Fibroblast of lung (primary cell): Measurements from ENCODE around the gene VN1R4. TPM values are rescaled to one million over a fixed set of nuclear protein-coding genes. Genes with fewer than 3 reads are reported as not detected.
"Not testable (repeated sequence)": the region's sequence is repeated elsewhere in the genome, so short reads cannot be mapped to it uniquely, and the experiment has no call there.

Experiments
- DNase-seq, 2 donors: peaks; one replicate each; pipeline versions ENCODE4 v3.0.0 to v3.0.0-alpha.2; 2010; ENCODE audit warnings: low read depth in 2 of 2
- H2AFZ ChIP-seq: 2 replicates; pipeline ENCODE4 v1.5.1; 2012; ENCODE audit warnings: low read length, control low read depth, inconsistent platforms
- H3K27ac ChIP-seq: 2 replicates; pipeline ENCODE4 v1.5.1; 2011; ENCODE audit warnings: low read length, control low read depth; ENCODE audit not compliant: insufficient read depth
- H3K27me3 ChIP-seq: 2 replicates; pipeline ENCODE4 v1.5.1; 2011; ENCODE audit warnings: mild to moderate bottlenecking, low read length; ENCODE audit not compliant: control insufficient read depth, insufficient read depth
- H3K36me3 ChIP-seq: 2 replicates; pipeline ENCODE4 v1.5.1; 2011; ENCODE audit warnings: low read length; ENCODE audit not compliant: control insufficient read depth, insufficient read depth
- H3K4me1 ChIP-seq: 2 replicates; pipeline ENCODE4 v1.5.1; 2011; ENCODE audit warnings: low read length; ENCODE audit not compliant: control insufficient read depth, insufficient read depth; ENCODE audit errors: extremely low read depth
- H3K4me2 ChIP-seq: 2 replicates; pipeline ENCODE4 v1.5.1; 2011; ENCODE audit warnings: low read length, control low read depth; ENCODE audit not compliant: insufficient read depth; ENCODE audit errors: extremely low read depth
- H3K4me3 ChIP-seq, 4 experiments: fragments of 200-600 bp in 1 of 4; sonication (generic) in 1 of 4; replicated peaks in 1 of 4; 2 replicates each; pipeline ENCODE4 v1.5.1; 2011 to 2016; ENCODE audit warnings: low read length in 4 of 4, low read depth in 3 of 4, mild to moderate bottlenecking in 3 of 4, control low read depth in 2 of 4, inconsistent platforms in 1 of 4, mixed read lengths in 1 of 4; ENCODE audit not compliant: insufficient read depth in 1 of 4; ENCODE audit errors: control extremely low read depth in 1 of 4
- H3K79me2 ChIP-seq: 2 replicates; pipeline ENCODE4 v1.5.1; 2012; ENCODE audit warnings: mild to moderate bottlenecking, low read length, inconsistent platforms; ENCODE audit not compliant: control insufficient read depth, insufficient read depth
- H3K9ac ChIP-seq: 2 replicates; pipeline ENCODE4 v1.5.1; 2011; ENCODE audit warnings: mild to moderate bottlenecking, low read length, control low read depth; ENCODE audit not compliant: insufficient read depth
- H3K9me3 ChIP-seq: 2 replicates; pipeline ENCODE4 v1.5.1; 2012; ENCODE audit warnings: low read depth, low read length; ENCODE audit not compliant: control insufficient read depth, insufficient read depth
- H4K20me1 ChIP-seq: 2 replicates; pipeline ENCODE4 v1.5.1; 2011; ENCODE audit warnings: low read length; ENCODE audit not compliant: control insufficient read depth, insufficient read depth; ENCODE audit errors: extremely low read depth
- EZH2 ChIP-seq: IDR thresholded peaks from 2 replicates; pipeline ENCODE4 v1.5.1; 2012; ENCODE audit warnings: low read length, control low read depth, mild to moderate bottlenecking; ENCODE audit errors: missing control alignments
- polyA plus RNA-seq, 2 donors: library from polyadenylated mRNA; depleted of rRNA in 1 of 2; stranded (reverse) in 1 of 2; unstranded in 1 of 2; fragments of >200 nt; gene quantifications; 2 replicates each; pipeline ENCODE4 v1.2.1, GENCODE V29; 2011 to 2012; ENCODE audit warnings: missing spikeins in 1 of 2
- total RNA-seq: library from RNA; depleted of rRNA; stranded (reverse); fragments of >200 nt; gene quantifications from 2 replicates; pipeline ENCODE4 v1.2.1, GENCODE V29; 2014
- TF ChIP-seq, protein P1 (sequence below), 2 donors: IDR thresholded peaks in 1 of 2; conservative IDR thresholded peaks in 1 of 2; 1 replicate in 1 of 2; 2 replicates in 1 of 2; pipeline ENCODE4 v1.5.1; 2011 to 2012; ENCODE audit warnings: low read length in 2 of 2, control low read depth in 1 of 2, inconsistent platforms in 1 of 2, low read depth in 1 of 2, mild to moderate bottlenecking in 1 of 2

VN1R4 gene
- total and polyA plus RNA-seq, 2 donors (not counting 1 experiment from before 2014, with no cell fraction given): not detected

GRCh38 chr19:53308339-53308811, 40.9 kb upstream of the VN1R4 start:
- Histone ChIP-seq H3K4me1 (no peaks in the 10 kb centered on the region), H2AFZ (no peak overlapping the region), H4K20me1 (no peaks in the 10 kb centered on the region), H3K9ac (no peak overlapping the region), H3K4me3 (no peak overlapping the region), H3K4me2 (no peak overlapping the region), H3K27me3 (no peaks in the 10 kb centered on the region), H3K79me2 (no peaks in the 10 kb centered on the region), H3K9me3 (no peaks in the 10 kb centered on the region), H3K27ac (no peak overlapping the region), H3K36me3 (no peaks in the 10 kb centered on the region)
- DNase-seq: peak in 1 of 2 donors; percentile 9
- TF ChIP-seq EZH2: no peak
- TF ChIP-seq, protein P1, sequence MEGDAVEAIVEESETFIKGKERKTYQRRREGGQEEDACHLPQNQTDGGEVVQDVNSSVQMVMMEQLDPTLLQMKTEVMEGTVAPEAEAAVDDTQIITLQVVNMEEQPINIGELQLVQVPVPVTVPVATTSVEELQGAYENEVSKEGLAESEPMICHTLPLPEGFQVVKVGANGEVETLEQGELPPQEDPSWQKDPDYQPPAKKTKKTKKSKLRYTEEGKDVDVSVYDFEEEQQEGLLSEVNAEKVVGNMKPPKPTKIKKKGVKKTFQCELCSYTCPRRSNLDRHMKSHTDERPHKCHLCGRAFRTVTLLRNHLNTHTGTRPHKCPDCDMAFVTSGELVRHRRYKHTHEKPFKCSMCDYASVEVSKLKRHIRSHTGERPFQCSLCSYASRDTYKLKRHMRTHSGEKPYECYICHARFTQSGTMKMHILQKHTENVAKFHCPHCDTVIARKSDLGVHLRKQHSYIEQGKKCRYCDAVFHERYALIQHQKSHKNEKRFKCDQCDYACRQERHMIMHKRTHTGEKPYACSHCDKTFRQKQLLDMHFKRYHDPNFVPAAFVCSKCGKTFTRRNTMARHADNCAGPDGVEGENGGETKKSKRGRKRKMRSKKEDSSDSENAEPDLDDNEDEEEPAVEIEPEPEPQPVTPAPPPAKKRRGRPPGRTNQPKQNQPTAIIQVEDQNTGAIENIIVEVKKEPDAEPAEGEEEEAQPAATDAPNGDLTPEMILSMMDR (conservative IDR thresholded peaks at IDR 0.05 in 1 of 2, IDR thresholded peaks at IDR 0.05 in 1 of 2; ENCODE audit: low read depth in 1 of 2, low read length in 2 of 2): peak; percentile 23 to 28

- not testable (repeated sequence) for H3K4me2 ChIP-seq, H3K27me3 ChIP-seq, H3K9me3 ChIP-seq, H3K27ac ChIP-seq, DNase-seq, H3K36me3 ChIP-seq, H4K20me1 ChIP-seq, H3K79me2 ChIP-seq, H3K4me1 ChIP-seq, H3K9ac ChIP-seq, H3K4me3 ChIP-seq, H2AFZ ChIP-seq
Observed at GRCh38 chr19:53301341-53301740, 33.8 kb upstream of the VN1R4 start.

DNA sequence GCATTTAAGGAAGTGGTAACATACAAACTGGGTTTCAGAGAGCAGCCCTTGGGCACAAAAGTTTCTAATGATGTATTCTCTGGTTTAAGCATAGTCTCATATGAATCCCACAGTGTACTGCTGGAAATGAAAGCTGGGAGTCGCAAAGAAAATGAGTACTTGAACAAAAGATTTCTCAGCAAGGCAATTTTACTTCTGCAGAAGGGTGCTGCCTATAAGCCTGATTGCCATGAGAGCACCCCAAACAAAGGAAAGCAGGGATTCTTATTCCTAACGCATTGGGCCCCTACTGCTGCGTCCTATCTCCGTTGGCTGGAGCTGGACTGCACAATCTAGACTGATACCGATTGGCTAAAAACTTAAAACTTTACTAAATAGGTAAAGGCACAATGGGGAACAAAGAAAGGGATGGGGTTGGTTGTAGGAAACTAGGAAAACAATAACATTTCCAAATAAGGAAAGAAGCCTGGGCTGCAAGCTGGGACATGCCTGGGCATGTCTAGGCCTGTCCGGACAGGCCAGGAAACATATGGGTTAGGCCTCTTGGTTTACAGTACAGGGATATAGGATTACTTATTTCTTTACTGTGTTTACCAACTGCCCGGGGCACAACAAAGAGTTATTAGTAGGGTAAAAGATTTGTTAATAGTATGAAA, 27.4 kb upstream of the VN1R4 start:
- Histone ChIP-seq H3K9me3 (no peaks in the 10 kb centered on the region), H3K27ac (no peak overlapping the region), H3K27me3 (no peaks in the 10 kb centered on the region), H3K4me2 (no peak overlapping the region), H2AFZ (no peak overlapping the region), H3K4me1 (no peaks in the 10 kb centered on the region), H3K9ac (no peak overlapping the region), H3K79me2 (no peaks in the 10 kb centered on the region), H3K36me3 (no peaks in the 10 kb centered on the region), H3K4me3 (no peak overlapping the region), H4K20me1 (no peaks in the 10 kb centered on the region)
- no peak for TF ChIP-seq EZH2
- TF ChIP-seq, protein P1 (conservative IDR thresholded peaks at IDR 0.05 in 1 of 2, IDR thresholded peaks at IDR 0.05 in 1 of 2; ENCODE audit: low read depth in 1 of 2, low read length in 2 of 2): no peak
- peak; percentile 6 to 7 for DNase-seq
